IMR-90 (cell line): Measurements from ENCODE around the gene KCNG4.

Source experiments
- BHLHE40 ChIP-seq: fragments of 150-350 bp; IDR thresholded peaks from 2 replicates; pipeline ENCODE4 v1.6.1; 2016; ENCODE audit warnings: mild to moderate bottlenecking, low read depth, low read length
- CHD1 ChIP-seq: IDR thresholded peaks from 2 replicates; pipeline ENCODE4 v1.6.1; 2012; ENCODE audit warnings: low read depth, low read length, improper control_type of control experiment
- CTCF ChIP-seq: conservative IDR thresholded peaks from 2 replicates; pipeline ENCODE4 v1.5.1; 2012; ENCODE audit warnings: mild to moderate bottlenecking, low read depth, low read length, improper control_type of control experiment
- ELK1 ChIP-seq: fragments of 150-350 bp; IDR thresholded peaks from 2 replicates; pipeline ENCODE4 v1.6.1; 2016; ENCODE audit warnings: low read depth, mild to moderate bottlenecking, low read length, moderate library complexity, borderline replicate concordance
- FOS ChIP-seq: fragments of 150-350 bp; IDR thresholded peaks from 2 replicates; pipeline ENCODE4 v1.6.1; 2016; ENCODE audit warnings: low read depth, low read length
- MAFK ChIP-seq: IDR thresholded peaks from 2 replicates; pipeline ENCODE4 v1.6.1; 2012; ENCODE audit warnings: low read depth, low read length, improper control_type of control experiment
- POLR2A ChIP-seq: IDR thresholded peaks from 2 replicates; pipeline ENCODE4 v1.6.1; 2012; ENCODE audit warnings: mild to moderate bottlenecking, low read depth, low read length
- RAD21 ChIP-seq: IDR thresholded peaks from 2 replicates; pipeline ENCODE4 v1.6.1; 2012; ENCODE audit warnings: low read length, improper control_type of control experiment
- RCOR1 ChIP-seq: IDR thresholded peaks from 2 replicates; pipeline ENCODE4 v1.6.1; 2012; ENCODE audit warnings: mild to moderate bottlenecking, low read length, improper control_type of control experiment; ENCODE audit not compliant: insufficient replicate concordance
- RFX5 ChIP-seq: IDR thresholded peaks from 2 replicates; pipeline ENCODE4 v1.8.0; 2012; ENCODE audit warnings: low read depth, mild to moderate bottlenecking, low read length, moderate library complexity

GRCh38 chr16:84236671-84237070, 3.1 kb downstream of the KCNG4 start:
- TF ChIP-seq CTCF, result no peak
- no peak for TF ChIP-seq CHD1
- no peak for TF ChIP-seq POLR2A
- no peak for TF ChIP-seq RCOR1
- TF ChIP-seq RAD21, result no peak
- TF ChIP-seq BHLHE40, result no peak
- TF ChIP-seq ELK1, result no peak
- no peak for TF ChIP-seq MAFK
- no peak for TF ChIP-seq RFX5
- TF ChIP-seq FOS, result no peak
